HG02970 (cell line): ENCODE results near the gene ZNF593.

Experiments used
- ATAC-seq: cut with Tn5 transposase; IDR thresholded peaks from one replicate; pipeline ENCODE4 v1.9.1; 2021; ENCODE audit warnings: mild to moderate bottlenecking, moderate library complexity, moderate number of reproducible peaks; ENCODE audit not compliant: unreplicated experiment, low FRiP score

Gene ZNF593

DNA sequence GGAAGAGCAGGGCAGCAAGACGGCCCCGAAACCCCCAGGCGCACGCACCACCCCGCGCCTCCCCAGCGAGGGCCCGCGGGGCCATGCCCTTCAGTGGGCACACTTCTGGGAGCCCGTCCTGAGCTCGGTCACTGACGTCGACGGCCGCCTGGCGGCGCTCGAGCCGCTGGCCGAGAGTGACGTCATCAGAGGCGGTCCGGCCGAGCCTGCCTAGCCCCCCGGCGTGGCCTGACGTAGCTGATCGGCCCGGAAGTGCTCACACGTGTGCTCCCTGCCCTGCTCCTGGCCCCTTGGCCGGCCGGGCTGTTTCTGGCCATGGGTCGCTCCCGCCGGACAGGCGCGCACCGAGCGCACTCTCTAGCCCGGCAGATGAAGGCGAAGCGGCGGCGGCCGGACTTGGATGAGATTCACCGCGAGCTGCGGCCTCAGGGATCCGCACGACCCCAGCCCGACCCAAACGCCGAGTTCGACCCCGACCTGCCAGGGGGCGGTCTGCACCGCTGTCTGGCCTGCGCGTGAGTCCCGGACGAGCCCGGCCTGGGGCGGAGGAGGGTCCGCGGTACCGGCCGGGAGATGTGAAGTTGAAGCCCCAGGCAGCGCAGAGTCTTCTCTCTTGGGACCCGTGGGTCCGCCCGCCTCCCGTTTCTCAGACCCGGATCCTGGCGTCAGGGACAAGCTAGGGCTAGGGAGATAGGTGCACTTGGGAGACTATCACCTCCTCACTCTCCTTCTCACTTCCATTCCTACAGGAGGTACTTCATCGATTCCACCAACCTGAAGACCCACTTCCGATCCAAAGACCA is at the start of gene ZNF593:
Gene ZNF593, plus strand, starts transcription at position 240 of the 803 bp plus-strand sequence. Its CDS starts 76 bp downstream, at position 316.
- peak; percentile 84 for ATAC-seq

DNA sequence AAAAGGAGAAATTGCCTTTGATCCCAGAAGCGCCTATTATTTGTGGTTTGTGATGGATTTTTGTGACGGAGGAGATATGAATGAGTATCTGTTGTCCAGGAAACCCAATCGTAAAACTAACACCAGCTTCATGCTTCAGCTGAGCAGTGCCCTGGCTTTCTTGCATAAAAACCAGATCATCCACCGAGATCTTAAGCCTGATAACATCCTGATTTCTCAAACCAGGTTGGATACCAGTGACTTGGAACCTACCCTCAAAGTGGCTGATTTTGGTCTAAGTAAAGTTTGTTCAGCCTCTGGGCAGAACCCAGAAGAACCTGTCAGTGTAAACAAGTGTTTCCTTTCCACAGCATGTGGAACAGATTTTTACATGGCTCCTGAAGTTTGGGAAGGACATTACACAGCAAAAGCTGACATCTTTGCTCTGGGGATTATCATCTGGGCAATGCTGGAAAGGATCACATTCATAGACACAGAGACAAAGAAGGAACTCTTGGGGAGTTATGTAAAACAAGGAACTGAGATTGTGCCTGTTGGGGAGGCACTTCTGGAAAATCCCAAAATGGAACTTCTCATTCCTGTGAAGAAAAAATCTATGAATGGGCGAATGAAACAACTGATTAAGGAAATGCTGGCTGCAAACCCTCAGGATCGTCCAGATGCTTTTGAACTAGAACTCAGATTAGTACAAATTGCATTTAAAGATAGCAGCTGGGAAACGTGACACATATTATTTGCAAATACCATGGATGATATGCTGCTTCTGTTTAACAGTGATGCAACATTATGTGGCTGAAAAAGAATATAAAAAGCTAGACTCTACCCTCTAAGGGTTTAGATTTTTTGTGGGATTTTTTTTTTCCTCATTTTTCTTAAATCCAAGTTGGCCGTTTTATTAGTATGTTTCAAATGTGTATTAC is 47.6 kb upstream of the ZNF593 start:
- ATAC-seq = no peak

DNA sequence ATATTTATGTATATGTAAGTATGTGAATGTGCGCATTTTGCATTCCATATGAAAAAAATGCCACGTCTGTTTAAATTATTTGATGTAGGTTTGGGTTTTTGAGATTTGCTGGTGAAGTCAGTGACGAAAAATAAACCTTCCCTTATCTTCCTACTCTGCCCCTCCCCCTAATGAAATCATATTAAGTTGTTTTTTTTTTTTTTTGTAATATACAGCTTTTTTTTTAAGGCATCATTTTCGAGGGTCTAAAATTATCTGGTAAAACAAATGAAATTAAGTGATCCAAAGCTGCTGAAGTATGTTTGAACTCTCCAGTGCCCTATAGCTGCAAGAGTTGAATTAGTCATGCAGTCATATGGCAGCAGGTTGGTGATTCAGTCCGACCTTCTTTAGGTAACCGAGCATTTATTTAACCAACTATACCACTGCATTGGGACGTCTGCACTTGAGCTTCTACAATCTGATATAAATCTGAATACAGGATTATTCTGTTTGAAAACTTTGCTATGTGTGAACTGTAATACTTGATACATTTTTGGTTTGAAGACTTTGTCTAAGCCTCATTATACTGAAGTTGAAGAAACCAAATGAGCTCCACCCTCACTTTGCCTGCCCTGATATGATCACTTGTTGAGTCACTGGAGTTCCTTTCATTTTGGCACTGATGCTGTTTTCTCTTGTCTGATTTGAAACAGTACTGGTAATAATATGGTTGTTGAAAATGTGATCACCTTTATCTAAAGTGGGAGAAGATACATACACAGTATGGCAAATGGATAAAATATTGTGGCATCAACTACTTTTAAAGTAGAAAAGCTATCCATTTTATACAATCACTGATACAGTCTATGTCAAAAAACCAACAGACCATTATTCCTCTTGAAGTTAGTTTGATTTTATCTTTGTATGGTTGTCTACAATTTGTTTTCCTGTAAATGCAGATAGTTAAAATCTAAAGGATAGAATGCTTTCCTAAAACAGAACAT is 46.4 kb upstream of the ZNF593 start:
- no peak for ATAC-seq

DNA sequence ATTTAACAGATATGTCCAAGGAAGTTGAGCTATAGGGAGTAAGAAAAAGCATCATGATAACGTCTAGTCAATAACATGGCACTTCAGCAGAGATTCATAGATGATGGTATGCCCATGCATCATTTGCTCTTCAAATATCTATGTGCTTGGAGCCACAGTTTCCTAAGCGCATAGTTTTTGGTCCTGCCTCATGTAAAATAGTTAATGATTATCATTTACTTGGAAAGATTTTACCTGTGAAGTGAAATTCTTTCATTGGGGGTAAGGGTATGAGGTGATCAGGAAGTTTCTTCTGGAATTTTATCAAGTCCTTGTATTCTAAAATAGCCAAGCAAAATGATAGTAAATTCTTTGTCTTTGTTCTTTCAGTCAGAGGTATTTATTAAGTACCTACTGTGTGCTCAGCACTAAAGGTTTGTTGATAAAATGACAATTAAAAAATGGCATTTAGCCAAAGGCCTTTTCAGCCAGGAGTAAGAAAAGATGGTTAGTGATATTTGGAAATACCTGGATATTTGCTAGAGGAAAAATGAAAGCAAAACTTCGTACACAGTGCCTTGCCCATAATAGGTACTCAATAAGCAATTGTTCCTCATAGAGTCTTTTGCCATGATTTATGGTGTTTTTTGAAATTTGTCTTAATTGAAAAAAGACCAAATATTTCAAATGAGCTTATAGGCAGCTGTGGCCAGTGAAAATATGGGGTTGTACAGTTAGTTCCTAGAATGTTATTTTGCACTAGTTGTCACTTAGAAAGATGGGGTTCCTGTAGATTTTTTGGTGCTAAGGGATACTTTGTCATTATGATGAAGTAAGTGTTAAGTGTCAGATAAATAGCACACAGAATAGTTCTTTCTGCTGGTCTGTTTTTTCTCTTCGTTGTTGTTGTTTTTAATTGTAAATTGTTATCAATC is 45.0 kb upstream of the ZNF593 start:
- no peak for ATAC-seq

- ATAC-seq = no peak
These were observed 44.3 kb upstream of the ZNF593 start for GRCh38 chr1:26125382-26125781.

DNA sequence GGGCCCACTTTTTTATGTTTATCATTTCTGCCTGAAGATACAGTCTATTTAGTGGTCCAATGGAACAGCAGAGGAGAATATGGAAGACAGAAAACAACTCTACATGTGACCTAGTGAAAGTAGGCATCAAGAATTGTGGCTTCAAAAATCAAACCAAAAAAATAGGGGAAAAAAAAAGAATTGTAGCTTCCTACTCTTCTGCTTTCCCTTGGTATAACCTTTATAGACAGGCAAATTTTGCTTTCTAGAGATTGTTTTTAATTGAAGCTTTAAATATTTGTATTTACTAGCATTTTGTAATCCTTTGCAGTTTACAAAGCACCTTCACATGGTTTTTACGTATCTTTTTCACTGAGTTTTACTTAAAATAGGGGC is 43.8 kb upstream of the ZNF593 start:
- ATAC-seq = no peak

GRCh38 chr1:26126321-26127084 is 43.2 kb upstream of the ZNF593 start:
- ATAC-seq = peak; percentile 72

- ATAC-seq = no peak
These were observed 42.2 kb upstream of the ZNF593 start for GRCh38 chr1:26127235-26128163.

DNA sequence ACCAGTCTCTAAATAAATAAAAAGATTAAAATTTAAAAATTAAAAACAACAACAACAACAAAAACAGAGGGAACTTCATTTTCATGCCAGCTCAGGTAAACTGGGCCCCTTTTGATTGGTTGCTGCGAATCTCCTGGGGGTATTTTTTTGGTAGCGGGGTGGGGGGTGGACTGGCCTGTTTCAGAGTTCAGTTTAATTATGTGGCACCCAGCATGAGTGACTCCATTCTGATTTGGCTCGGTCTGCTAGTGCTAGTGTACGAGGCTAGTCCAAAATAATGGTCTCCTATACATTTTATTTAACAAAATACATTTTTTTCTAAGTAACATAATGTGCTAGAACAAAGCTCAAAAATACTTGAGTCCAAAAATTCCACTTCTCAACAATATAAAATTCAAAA is 39.9 kb upstream of the ZNF593 start:
- no peak for ATAC-seq

GRCh38 chr1:26130695-26131094 is 39.0 kb upstream of the ZNF593 start:
- no peak for ATAC-seq

GRCh38 chr1:26132128-26132833 is 37.4 kb upstream of the ZNF593 start:
- no peak for ATAC-seq

- no peak for ATAC-seq
These were observed 36.9 kb upstream of the ZNF593 start for GRCh38 chr1:26132834-26133167.

GRCh38 chr1:26134466-26134865 is 35.2 kb upstream of the ZNF593 start:
- no peak for ATAC-seq

GRCh38 chr1:26138974-26139558 is 30.6 kb upstream of the ZNF593 start:
- no peak for ATAC-seq

GRCh38 chr1:26142159-26142558 is 27.5 kb upstream of the ZNF593 start:
- ATAC-seq = no peak

DNA sequence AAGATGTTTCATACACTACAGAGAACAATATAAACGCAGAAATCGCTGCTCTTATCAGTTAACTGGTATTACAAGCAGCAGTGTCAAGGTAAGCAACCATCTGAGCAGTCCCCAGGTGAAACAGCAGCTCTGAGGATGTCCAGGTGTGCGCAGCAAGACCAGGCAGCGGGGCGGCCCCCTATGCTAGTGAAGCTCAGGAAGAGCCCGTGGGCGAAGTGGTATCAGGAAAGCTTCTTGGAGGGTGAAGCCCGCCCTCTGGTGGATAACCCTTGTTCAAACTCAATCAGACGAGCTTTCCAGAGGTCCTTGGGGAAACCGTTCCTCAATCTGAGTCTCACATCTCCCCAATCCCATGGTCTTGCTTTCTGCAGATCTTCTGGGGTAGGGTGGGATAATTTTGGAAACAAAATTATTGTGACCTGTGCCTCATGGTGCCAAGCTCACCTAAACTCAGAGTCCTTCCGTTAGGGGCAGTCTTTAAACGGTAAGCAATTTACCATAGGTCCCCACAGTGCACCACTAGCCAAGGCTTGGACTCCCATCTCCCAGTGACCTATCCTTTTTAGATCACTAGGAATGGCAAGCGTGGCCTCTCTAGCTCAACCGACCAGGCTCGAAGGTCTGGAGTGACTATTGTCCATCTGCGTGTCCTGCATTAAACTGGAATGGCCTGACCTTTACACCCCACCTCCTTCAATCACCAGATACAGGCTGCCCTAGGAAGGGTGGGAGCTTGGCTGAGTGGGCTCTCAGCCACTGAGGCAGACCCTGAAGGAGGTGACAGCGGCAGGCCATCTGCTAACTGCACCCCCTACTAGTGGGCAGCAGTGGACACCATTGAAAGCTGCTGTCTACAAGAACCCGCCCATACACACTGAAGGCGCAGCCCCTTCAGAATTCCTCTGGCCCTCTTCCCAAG is 24.4 kb upstream of the ZNF593 start:
- no peak for ATAC-seq
